ENCODE results near the gene RILPL2. TPM values are rescaled to one million over a fixed set of nuclear protein-coding genes. Genes with fewer than 3 reads are reported as not detected.
"Not testable (repeated sequence)": the region's sequence is repeated elsewhere in the genome, so short reads cannot be mapped to it uniquely, and the experiment has no call there.

Gene RILPL2
- total RNA-seq, 4 donors from 2014 or later, result 1.3 to 5.7 (median 3.7) TPM

DNA sequence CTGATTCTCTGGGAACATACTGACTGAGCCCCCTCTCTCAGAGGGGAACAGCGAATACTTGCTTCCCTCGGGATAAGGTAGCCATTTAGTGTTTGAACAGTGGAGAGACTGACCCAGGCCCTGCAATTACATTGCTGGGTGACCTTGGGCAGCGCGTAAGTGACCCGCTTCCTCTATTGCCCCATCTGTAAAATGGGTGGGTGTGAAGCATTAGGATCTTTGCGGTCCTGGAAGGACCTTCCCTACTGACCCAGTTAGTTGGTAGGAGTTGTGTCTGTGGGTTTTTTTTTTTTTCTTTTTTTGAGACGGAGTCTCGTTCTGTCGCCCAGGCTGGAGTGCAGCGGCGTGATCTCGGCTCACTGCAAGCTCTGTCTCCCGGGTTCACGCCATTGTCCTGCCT is 53.8 kb downstream of the RILPL2 start:
- H3K4me3 ChIP-seq, result no peak overlapping the region

DNA sequence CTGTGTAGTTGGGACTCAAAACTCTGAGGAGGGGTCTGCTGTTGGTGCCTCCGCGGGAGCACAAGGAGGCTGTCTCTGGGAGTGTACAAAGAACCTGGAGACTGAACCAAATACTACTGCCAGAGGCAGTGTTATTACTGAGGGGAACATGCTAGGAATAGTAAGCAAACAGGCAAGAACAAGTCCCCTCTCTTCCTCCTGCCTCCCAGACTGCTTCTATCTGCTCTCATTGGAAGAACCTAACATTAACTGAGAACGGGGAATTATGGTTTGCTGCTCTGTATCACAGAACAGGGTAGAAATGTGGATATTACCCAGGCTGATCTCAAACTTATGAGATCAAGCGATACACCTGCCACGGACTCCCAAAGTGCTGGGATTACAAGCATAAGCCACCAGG is 57.1 kb downstream of the RILPL2 start:
- Histone ChIP-seq H3K4me3 (no peak overlapping the region), H3K9me3 (no peaks in the 10 kb centered on the region), H3K27me3 (no peaks in the 10 kb centered on the region), H3K27ac (peak overlapping the region in 3 of 4 donors; percentile 34 to 57 (median 50)), H3K36me3 (no peaks in the 10 kb centered on the region), H3K4me1 (peaks cover 4 to 30% (median 9%) of the 10 kb centered on the region in 3 donors)
- 40 to 74% methylated on average over 4 to 5 of the region's 5 CpGs for WGBS, 2 donors
- DNase-seq, result no peak
- no peak for TF ChIP-seq POLR2A (IDR thresholded peaks at IDR 0.05)
- intact Hi-C loops (cut with DNase I), result no loop called here

More for the DNA sequence above, 53.8 kb downstream of the RILPL2 start:
- H3K9me3 ChIP-seq, result no peaks in the 10 kb centered on the region
- peak overlapping the region in 1 of 4 donors; percentile 30 for H3K27ac ChIP-seq
- H3K36me3 ChIP-seq, result no peaks in the 10 kb centered on the region
- no peaks in the 10 kb centered on the region for H3K27me3 ChIP-seq
- TF ChIP-seq POLR2A (IDR thresholded peaks at IDR 0.05), result no peak
- TF ChIP-seq, protein P1, sequence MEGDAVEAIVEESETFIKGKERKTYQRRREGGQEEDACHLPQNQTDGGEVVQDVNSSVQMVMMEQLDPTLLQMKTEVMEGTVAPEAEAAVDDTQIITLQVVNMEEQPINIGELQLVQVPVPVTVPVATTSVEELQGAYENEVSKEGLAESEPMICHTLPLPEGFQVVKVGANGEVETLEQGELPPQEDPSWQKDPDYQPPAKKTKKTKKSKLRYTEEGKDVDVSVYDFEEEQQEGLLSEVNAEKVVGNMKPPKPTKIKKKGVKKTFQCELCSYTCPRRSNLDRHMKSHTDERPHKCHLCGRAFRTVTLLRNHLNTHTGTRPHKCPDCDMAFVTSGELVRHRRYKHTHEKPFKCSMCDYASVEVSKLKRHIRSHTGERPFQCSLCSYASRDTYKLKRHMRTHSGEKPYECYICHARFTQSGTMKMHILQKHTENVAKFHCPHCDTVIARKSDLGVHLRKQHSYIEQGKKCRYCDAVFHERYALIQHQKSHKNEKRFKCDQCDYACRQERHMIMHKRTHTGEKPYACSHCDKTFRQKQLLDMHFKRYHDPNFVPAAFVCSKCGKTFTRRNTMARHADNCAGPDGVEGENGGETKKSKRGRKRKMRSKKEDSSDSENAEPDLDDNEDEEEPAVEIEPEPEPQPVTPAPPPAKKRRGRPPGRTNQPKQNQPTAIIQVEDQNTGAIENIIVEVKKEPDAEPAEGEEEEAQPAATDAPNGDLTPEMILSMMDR (IDR thresholded peaks at IDR 0.05), result no peak
- intact Hi-C loops (cut with DNase I), result no loop called here
- WGBS, 2 donors, result 88 to 96% methylated on average over 12 of the region's 14 CpGs
- DNase-seq, result no peak
- H3K4me1 ChIP-seq, result peaks cover 16 to 47% (median 19%) of the 10 kb centered on the region in 3 donors

DNA sequence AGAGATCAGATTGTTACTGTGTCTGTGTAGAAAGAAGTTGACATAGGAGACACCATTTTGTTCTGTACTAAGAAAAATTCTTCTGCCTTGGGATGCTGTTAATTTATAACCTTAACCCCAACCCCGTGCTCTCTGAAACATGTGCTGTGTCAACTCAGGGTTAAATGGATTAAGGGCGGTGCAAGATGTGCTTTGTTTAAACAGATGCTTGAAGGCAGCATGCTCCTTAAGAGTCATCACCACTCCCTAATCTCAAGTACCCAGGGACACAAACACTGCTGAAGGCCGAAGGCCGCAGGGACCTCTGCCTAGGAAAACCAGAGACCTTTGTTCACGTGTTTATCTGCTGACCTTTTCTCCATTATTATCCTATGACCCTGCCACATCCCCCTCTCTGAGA is 64.1 kb downstream of the RILPL2 start:
- intact Hi-C loops (cut with DNase I); DNase-seq; H3K9me3 ChIP-seq; H3K36me3 ChIP-seq; H3K4me3 ChIP-seq; H3K27me3 ChIP-seq; H3K27ac ChIP-seq: not testable (repeated sequence)
- H3K4me1 ChIP-seq, result peaks cover 0 to 13% (median 0%) of the 10 kb centered on the region in 3 donors
- 72 to 75% methylated on average over 5 of the region's 5 CpGs for WGBS, 2 donors

DNA sequence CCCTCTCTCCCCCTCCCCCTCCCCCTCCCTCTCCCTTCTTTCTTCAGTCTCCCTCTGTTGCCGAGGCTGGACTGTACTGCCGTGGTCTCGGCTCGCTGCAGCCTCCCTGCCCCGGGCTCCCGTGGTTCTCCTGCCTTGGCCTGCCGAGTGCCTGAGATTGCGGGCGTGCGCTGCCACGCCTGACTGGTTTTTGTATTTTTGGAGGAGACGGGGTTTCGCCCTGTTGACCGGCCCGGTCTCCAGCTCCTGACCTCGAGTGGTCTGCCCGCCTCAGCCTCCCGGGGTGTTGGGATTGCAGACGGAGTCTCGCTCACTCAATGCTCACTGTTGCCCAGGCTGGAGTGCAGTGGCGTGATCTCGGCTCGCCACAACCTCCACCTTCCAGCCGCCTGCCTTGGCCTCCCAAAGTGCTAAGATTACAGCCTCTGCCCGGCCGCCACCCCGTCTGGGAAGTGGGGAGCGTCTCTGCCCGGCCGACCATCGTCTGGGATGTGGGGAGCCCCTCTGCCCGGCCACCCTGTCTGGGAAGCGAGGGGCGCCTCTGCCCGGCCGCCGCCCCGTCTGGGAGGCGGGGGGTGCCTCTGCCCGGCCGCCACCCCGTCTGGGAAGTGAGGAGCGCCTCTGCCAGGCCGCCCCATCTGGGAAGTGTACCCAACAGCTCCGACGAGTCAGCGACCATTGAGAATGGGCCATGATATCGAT is 64.7 kb downstream of the RILPL2 start:
- H3K9me3 ChIP-seq; H3K36me3 ChIP-seq; H3K27me3 ChIP-seq; DNase-seq; intact Hi-C loops (cut with DNase I); H3K27ac ChIP-seq; H3K4me3 ChIP-seq: not testable (repeated sequence)
- peaks cover 0 to 13% (median 0%) of the 10 kb centered on the region in 3 donors for H3K4me1 ChIP-seq
- WGBS, 2 donors, result 68 to 89% methylated on average over 5 to 7 of the region's 48 CpGs

- Histone ChIP-seq H3K9me3 (no peaks in the 10 kb centered on the region), H3K27ac (peak overlapping the region in 1 of 4 donors; percentile 1), H3K4me3 (no peak overlapping the region), H3K36me3 (no peaks in the 10 kb centered on the region), H3K4me1 (peaks cover 0 to 17% (median 6%) of the 10 kb centered on the region in 3 donors), H3K27me3 (no peaks in the 10 kb centered on the region)
- TF ChIP-seq, protein P1 (IDR thresholded peaks at IDR 0.05), result no peak
- TF ChIP-seq POLR2A (IDR thresholded peaks at IDR 0.05), result no peak
- DNase-seq, result no peak
- WGBS, 2 donors, result 89 to 91% methylated on average over 5 of the region's 5 CpGs
- intact Hi-C loops (cut with DNase I), result no loop called here
Measured at GRCh38 chr12:123369229-123369628, 67.3 kb downstream of the RILPL2 start.

GRCh38 chr12:123368431-123368830 is 68.1 kb downstream of the RILPL2 start:
- 88 to 89% methylated on average over 6 to 7 of the region's 7 CpGs for WGBS, 2 donors
- H3K27ac ChIP-seq, result peak overlapping the region in 3 of 4 donors; percentile 49 to 98 (median 97)
- DNase-seq; intact Hi-C loops (cut with DNase I); H3K4me3 ChIP-seq; H3K36me3 ChIP-seq; H3K9me3 ChIP-seq; H3K27me3 ChIP-seq: not testable (repeated sequence)
- H3K4me1 ChIP-seq, result peaks cover 0 to 13% (median 6%) of the 10 kb centered on the region in 3 donors

- H3K36me3 ChIP-seq, result no peaks in the 10 kb centered on the region
- peaks cover 0 to 21% (median 12%) of the 10 kb centered on the region in 3 donors for H3K4me1 ChIP-seq
- intact Hi-C loops (cut with DNase I), result no loop called here
- no peak overlapping the region for H3K4me3 ChIP-seq
- no peak for DNase-seq
- no peaks in the 10 kb centered on the region for H3K9me3 ChIP-seq
- TF ChIP-seq, protein P1 (IDR thresholded peaks at IDR 0.05), result no peak
- no peak for TF ChIP-seq POLR2A (IDR thresholded peaks at IDR 0.05)
- 80 to 83% methylated on average over 4 of the region's 4 CpGs for WGBS, 2 donors
- peak overlapping the region in 3 of 4 donors; percentile 75 to 98 (median 97) for H3K27ac ChIP-seq
- no peaks in the 10 kb centered on the region for H3K27me3 ChIP-seq
Measured at GRCh38 chr12:123367511-123367910, 69.0 kb downstream of the RILPL2 start.

Other genes starting within 250 kb of the RILPL2 start
- 10 to 100 TPM; 17.0 to 43.8 (median 22.1) TPM for gene MPHOSPH9, start 203.5 kb downstream of the RILPL2 start, total RNA-seq
- gene MTRFR, start 203.2 kb downstream of the RILPL2 start, total RNA-seq, result 10 to 100 TPM in 1 of 4 donors, 1 to 10 TPM in 3; 5.3 to 11.4 (median 7.2) TPM
- 100 to 1,000 TPM in 3 of 4 donors, 10 to 100 TPM in 1; 82.0 to 174 (median 116) TPM for gene CDK2AP1, start 164.8 kb downstream of the RILPL2 start, total RNA-seq
- gene SBNO1, start 71.8 kb downstream of the RILPL2 start, total RNA-seq, result 10 to 100 TPM; 16.8 to 26.1 (median 23.0) TPM
- gene KMT5A, start 52.6 kb downstream of the RILPL2 start, total RNA-seq, result 10 to 100 TPM; 54.8 to 69.1 (median 68.4) TPM
- 10 to 100 TPM; 12.3 to 21.6 (median 13.7) TPM for gene SNRNP35, start 21.5 kb upstream of the RILPL2 start, total RNA-seq
- 10 to 100 TPM in 1 of 4 donors, 1 to 10 TPM in 3; 4.6 to 14.5 (median 7.0) TPM for gene RILPL1, start 97.0 kb upstream of the RILPL2 start, total RNA-seq
- gene TMED2, start 147.9 kb upstream of the RILPL2 start, total RNA-seq, result 100 to 1,000 TPM; 123 to 179 (median 146) TPM
- 10 to 100 TPM; 18.7 to 28.3 (median 20.3) TPM for gene DDX55, start 165.4 kb upstream of the RILPL2 start, total RNA-seq
- 100 to 1,000 TPM in 3 of 4 donors, 10 to 100 TPM in 1; 79.3 to 123 (median 104) TPM for gene EIF2B1, start 197.0 kb upstream of the RILPL2 start, total RNA-seq
- gene GTF2H3, start 197.1 kb upstream of the RILPL2 start, total RNA-seq, result 10 to 100 TPM; 20.6 to 50.2 (median 26.1) TPM
- gene TCTN2, start 234.4 kb upstream of the RILPL2 start, total RNA-seq, result 1 to 10 TPM; 3.0 to 5.9 (median 3.2) TPM